Ascending aorta (tissue), 2 donors: Measurements from ENCODE around the gene MTHFD2L. TPM values are rescaled to one million over a fixed set of nuclear protein-coding genes. Genes with fewer than 3 reads are reported as not detected.

Experiments used
- DNase-seq, 2 donors: peaks; one replicate each; pipeline ENCODE4 v3.0.0-alpha.2; 2019; ENCODE audit warnings: low spot score in 2 of 2
- H3K27ac ChIP-seq, 2 donors: fragments of 200-600 bp; sonication (generic); one replicate each; pipeline ENCODE4 v1.5.1; 2016 to 2017; ENCODE audit warnings: mild to moderate bottlenecking in 1 of 2
- H3K27me3 ChIP-seq: fragments of 200-600 bp; sonication (generic); one replicate; pipeline ENCODE4 v1.5.1; 2017
- H3K36me3 ChIP-seq, 2 donors: fragments of 200-600 bp; sonication (generic); one replicate each; pipeline ENCODE4 v1.5.1; 2016
- H3K4me1 ChIP-seq, 2 donors: fragments of 200-600 bp; sonication (generic); one replicate each; pipeline ENCODE4 v1.5.1; 2016 to 2017; ENCODE audit warnings: mild to moderate bottlenecking in 1 of 2
- H3K4me3 ChIP-seq, 2 donors: fragments of 200-600 bp; sonication (generic); one replicate each; pipeline ENCODE4 v1.5.1; 2016 to 2017; ENCODE audit warnings: mild to moderate bottlenecking in 1 of 2
- H3K9me3 ChIP-seq, 2 donors: fragments of 200-600 bp; sonication (generic); one replicate each; pipeline ENCODE4 v1.5.1; 2016
- CTCF ChIP-seq, 3 experiments: fragments of 200-600 bp in 2 of 3; fragments of 450-650 bp in 1 of 3; sonication (generic) in 2 of 3; IDR thresholded peaks; one replicate each; pipeline ENCODE4 v1.5.1; 2016 to 2019; ENCODE audit warnings: antibody characterized with exemption in 3 of 3, mild to moderate bottlenecking in 1 of 3, moderate library complexity in 1 of 3
- intact Hi-C: fragments of 100-400 bp; cut with DNase I; formaldehyde crosslinking; loops from one replicate; pipeline ENCODE4 v1.15.1; 2023
- total RNA-seq: library from RNA; depleted of rRNA; stranded (reverse); fragments of >200 nt; gene quantifications from one replicate; pipeline ENCODE4 v1.1.0, GENCODE V29; 2016

Gene MTHFD2L
- total RNA-seq, 1 donor from 2014 or later, result not detected

DNA sequence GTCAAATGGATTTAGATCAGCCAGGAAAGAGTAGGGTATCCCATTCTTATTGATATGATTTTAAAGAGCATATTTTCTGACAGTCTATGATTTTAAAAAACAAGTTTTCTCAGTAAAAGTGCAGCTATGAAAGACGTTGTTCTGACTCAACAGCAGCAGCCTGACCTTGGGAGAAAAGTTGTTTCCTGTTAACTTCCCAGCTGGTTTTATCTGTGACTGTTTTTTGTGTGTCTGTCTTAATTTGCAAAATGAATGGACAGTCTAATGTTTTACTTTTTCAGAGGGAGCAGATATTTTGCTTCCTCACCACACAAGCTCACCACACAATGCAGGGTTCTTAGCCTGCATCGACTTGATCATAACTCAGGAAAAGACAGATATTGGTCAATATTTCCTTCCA lies 764 bp upstream of the MTHFD2L start:
- TF ChIP-seq CTCF (IDR thresholded peaks at IDR 0.05), result no peak
- H3K4me1 ChIP-seq, result peaks cover 4 to 14% of the 10 kb centered on the region in 2 donors
- no peaks in the 10 kb centered on the region for H3K27me3 ChIP-seq
- intact Hi-C loops, result loop anchor here (5.0 to 10.0 kb wide), 3 partner anchors 50 to 1090 kb away; partner anchors contain the start of gene COX18
- peak overlapping the region; percentile 73 to 82 for H3K4me3 ChIP-seq
- no peaks in the 10 kb centered on the region for H3K9me3 ChIP-seq
- peak overlapping the region; percentile 90 to 92 for H3K27ac ChIP-seq
- DNase-seq, result no peak
- peaks cover under 1 to 2% of the 10 kb centered on the region in 2 donors for H3K36me3 ChIP-seq

DNA sequence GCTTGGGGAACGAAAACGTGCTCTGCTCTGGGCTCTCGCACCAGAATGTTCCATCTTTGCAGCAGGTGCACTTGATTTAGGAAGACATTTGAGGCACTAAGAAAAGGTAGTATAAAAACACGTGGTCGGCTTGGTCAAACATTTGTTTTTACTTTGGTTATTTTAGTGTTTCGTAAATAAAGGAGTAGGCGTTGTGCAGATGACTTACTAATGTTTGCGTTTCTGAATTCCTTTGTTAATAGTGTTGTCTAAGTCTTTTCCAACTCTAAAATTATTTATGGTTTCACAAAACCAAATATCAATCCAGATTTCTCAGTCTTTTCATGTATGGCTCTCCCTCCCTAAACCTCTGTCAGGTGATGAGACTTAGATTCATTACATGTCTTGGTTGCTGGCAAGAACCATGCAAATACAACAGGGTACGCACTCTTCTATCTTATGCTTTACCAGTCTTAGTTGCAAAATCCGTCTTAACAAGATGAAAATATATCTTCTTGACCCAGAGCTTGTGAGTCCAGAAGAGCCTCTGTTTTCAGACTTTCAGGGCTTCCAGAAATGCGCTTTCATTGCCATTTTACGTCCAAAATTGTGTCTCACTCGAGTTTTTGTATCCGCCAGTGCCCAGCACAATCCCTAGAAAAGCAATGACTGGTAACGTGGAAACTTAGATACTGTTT lies 686 bp downstream of the MTHFD2L start:
- DNase-seq, result no peak
- Histone ChIP-seq H3K9me3 (no peaks in the 10 kb centered on the region), H3K36me3 (peaks cover 2 to 7% of the 10 kb centered on the region in 2 donors), H3K27ac (peak overlapping the region; percentile 90 to 92), H3K27me3 (no peaks in the 10 kb centered on the region), H3K4me1 (peaks cover 4 to 14% of the 10 kb centered on the region in 2 donors), H3K4me3 (peak overlapping the region; percentile 73 to 82)
- TF ChIP-seq CTCF (IDR thresholded peaks at IDR 0.05), result no peak
- intact Hi-C loops, result loop anchor here (5.0 to 10.0 kb wide), 3 partner anchors 51 to 1091 kb away; partner anchors contain the start of gene COX18

GRCh38 chr4:74159143-74159709 lies 1.3 kb downstream of the MTHFD2L start:
- intact Hi-C loops, result loop anchor here (5.0 to 10.0 kb wide), 3 partner anchors 52 to 1092 kb away; partner anchors contain the start of gene COX18
- Histone ChIP-seq H3K27me3 (no peaks in the 10 kb centered on the region), H3K9me3 (no peaks in the 10 kb centered on the region), H3K4me1 (peaks cover 4 to 14% of the 10 kb centered on the region in 2 donors), H3K27ac (peak overlapping the region; percentile 90 to 92), H3K4me3 (peak overlapping the region; percentile 73 to 82), H3K36me3 (peaks cover 2 to 7% of the 10 kb centered on the region in 2 donors)
- no peak for TF ChIP-seq CTCF (IDR thresholded peaks at IDR 0.05)
- no peak for DNase-seq

GRCh38 chr4:74161666-74162450 lies 3.9 kb downstream of the MTHFD2L start:
- H3K27me3 ChIP-seq, result no peaks in the 10 kb centered on the region
- H3K9me3 ChIP-seq, result no peaks in the 10 kb centered on the region
- intact Hi-C loops, result loop anchor here (5.0 kb wide), 1 partner anchor 1335 kb away; no protein-coding TSS in a partner anchor
- no peak overlapping the region for H3K4me3 ChIP-seq
- no peak for DNase-seq
- H3K4me1 ChIP-seq, result peaks cover 4 to 14% of the 10 kb centered on the region in 2 donors
- no peak overlapping the region for H3K27ac ChIP-seq
- TF ChIP-seq CTCF (IDR thresholded peaks at IDR 0.05), result no peak
- peaks cover 2 to 7% of the 10 kb centered on the region in 2 donors for H3K36me3 ChIP-seq

DNA sequence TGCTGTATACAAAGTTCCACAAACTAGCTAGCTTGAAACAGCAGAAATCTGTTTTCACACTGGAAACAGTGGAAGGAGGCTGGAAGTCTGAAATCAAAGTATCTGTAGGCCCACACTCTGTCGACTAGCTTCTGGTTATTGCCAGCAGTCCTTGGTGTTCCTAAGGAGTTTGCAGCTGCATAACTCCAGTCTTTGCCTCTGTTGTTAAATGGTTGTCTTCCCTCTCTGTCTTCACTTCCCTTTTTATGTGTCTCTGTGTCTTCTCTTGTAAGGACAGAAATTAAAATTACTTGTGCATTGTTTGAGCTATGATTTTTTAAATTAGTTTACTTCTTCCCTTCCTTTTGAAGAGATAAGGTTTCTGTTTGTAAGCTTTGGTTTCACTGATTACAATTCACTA lies 8.2 kb downstream of the MTHFD2L start:
- H3K27me3 ChIP-seq, result no peaks in the 10 kb centered on the region
- intact Hi-C loops, result no loop called here
- H3K4me3 ChIP-seq, result no peak overlapping the region
- no peak for DNase-seq
- no peak for TF ChIP-seq CTCF (IDR thresholded peaks at IDR 0.05)
- H3K27ac ChIP-seq, result no peak overlapping the region
- H3K36me3 ChIP-seq, result peaks cover 0 to 7% of the 10 kb centered on the region in 2 donors
- H3K9me3 ChIP-seq, result no peaks in the 10 kb centered on the region
- no peaks in the 10 kb centered on the region for H3K4me1 ChIP-seq
